Measurements from ENCODE around the gene TES.

The TES gene

DNA sequence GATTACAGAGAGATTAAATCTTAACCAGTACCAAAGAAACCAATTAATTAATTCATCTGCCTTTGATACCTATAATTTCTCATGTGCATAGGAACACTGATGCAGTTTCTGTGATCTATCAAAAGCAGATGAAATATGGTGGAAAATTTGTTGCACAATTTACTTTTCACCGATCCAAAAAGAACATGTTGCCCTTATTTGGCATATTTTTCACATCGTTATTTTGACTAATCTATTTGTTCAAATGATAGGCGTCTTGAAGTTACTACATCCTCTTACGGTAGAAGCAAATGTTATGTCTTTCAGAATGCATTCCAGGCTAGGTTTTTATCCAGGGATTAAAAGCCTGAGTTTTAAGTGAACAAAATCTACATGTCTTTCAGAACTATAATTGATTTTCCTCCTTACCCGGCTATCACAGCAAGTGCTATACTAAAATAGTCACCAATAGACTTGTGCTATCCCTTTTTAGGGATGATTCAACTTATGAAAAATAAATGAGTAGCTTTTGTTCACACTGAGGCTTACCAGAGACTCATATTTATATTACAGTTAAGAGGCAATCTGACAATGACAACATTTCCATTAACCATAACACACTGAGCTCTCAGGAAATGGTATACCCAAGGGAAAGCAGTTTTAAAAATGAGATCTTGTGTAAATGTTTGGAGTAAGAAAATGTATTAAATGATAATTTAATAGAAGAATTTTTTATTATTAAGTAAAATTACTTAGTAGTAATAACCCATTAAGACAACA lies 16.8 kb upstream of the TES start:
- in situ Hi-C loops (cut with MboI; ENCODE audit: low sequenced_read_pairs), result loop anchor here (25.0 kb wide), 1 partner anchor 619 kb away; no protein-coding TSS in a partner anchor

DNA sequence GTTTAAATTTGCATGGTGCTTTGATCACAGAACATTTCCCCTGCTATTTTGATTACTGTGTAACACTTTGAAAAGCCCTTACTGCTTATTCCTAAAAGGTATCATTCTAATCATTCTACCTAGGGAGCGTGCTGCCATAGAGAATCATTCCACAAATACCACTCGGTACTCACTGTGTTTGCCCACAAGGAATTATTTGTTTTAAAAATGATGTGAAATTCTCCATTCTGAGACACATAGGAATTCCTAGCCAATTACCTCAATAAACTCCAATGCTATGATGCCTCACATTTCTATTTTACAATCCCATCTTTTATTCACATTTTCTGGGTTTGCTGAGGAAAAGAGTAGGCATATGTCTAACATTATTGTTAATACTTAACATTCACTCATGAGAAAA lies 16.2 kb upstream of the TES start:
- in situ Hi-C loops (cut with MboI; ENCODE audit: low sequenced_read_pairs), result loop anchor here (25.0 kb wide), 1 partner anchor 618 kb away; no protein-coding TSS in a partner anchor

DNA sequence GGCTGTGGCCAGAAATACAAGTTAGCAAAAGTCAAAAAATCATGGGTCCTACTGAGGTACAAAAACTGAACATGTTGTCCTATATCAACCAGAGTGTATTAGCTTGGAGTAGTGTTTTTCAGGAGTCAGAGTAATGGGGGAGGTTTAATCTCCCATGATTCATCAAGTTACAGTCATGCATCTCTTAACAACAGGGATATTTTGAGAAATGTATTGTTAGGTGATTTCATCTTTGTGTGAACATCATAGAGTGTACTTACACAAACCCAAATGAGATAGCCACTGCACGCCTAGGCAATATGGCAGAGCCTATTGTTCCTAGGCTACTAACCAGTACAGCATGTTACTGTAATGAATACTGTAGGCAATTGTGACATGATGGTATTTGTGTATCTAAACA lies 14.9 kb upstream of the TES start:
- in situ Hi-C loops (cut with MboI; ENCODE audit: low sequenced_read_pairs), result loop anchor here (25.0 kb wide), 1 partner anchor 617 kb away; no protein-coding TSS in a partner anchor

DNA sequence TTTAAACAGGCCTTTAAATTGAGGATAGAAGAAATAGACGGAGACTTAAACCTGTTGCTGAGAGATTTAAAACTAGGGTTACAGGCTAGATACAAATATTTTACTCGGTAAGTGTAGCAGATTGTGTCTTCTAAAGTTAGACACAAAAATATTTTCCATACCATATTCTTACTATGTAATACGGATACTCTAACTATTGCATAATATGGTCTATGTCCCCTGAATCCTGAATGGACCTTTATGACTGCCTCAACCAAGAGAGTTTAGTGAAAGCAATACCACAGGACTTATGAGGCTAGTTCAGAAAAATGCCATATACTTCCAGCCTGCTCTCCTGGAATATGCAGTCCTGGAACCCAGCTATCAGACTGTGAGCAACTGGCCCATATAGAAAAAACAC lies 13.4 kb upstream of the TES start:
- in situ Hi-C loops (cut with MboI; ENCODE audit: low sequenced_read_pairs), result loop anchor here (25.0 kb wide), 1 partner anchor 615 kb away; no protein-coding TSS in a partner anchor

DNA sequence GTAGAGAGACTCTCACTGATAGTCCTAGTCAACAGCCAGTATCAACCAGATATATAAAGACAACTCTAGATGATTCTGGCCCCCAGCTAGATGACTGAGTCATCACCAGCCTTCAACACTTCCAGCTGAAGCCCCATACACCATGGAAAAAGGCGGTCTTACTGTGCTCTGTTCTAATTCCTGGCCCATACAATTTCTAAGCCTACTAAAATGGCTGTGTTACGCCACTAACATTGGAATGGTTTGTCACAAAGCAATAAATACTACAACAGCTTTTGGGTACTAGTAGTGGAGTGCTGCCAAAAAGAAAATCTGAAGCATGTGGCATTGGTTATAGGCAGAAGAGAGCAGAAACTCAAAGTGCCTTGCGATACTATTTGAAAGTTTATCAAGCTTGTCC lies 13.0 kb upstream of the TES start:
- in situ Hi-C loops (cut with MboI; ENCODE audit: low sequenced_read_pairs), result loop anchor here (25.0 kb wide), 1 partner anchor 615 kb away; no protein-coding TSS in a partner anchor

DNA sequence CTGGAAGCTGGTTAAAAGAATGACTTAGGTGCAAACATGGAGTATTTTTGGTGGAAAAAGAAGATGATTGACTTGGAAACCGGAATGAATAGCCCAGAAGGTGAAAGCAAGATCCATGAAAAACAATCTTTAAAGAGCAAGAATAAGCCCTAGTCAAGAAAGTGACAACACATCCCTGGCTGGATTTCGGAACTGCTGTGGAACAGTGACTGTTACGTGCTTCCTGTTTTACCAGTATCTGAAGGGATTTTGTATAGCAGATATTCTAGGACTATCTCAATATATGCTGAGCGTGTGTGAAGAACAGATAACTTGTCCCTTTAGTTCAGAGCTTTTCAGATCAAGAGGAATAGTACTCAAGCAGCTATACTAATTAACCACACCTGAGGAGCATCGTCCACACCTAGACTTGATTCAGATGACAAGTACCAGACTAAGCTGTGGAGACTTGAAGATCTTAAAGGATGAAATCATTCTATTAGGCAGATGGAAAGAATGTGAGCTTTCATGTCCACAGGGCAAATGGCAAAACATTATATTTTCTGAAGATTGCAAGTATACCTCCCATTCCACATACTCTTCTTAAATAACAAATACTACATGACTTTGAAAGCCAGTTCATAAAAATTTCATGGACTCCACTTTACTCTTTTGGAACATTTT lies 11.5 kb upstream of the TES start:
- in situ Hi-C loops (cut with MboI; ENCODE audit: low sequenced_read_pairs), result loop anchor here (25.0 kb wide), 1 partner anchor 613 kb away; no protein-coding TSS in a partner anchor

DNA sequence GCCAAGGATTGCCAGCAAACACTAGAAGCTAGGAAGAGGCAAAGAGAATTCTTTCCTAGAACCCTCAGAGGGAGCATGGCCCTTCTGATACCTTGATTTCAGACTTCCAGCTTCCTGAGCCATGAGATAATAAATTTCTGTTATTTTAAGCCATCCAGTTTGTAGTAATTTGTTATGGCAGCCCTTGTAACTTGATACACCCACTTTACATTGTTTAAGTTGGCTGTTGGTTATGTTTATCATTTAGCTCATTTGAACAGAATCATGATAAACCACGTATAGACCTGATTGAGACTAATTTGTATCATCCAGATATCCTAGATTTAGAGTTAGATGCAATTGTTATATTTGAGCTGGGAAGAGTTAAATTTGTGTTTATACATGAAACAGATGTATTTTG lies 9.4 kb upstream of the TES start:
- in situ Hi-C loops (cut with MboI; ENCODE audit: low sequenced_read_pairs), result no loop called here

DNA sequence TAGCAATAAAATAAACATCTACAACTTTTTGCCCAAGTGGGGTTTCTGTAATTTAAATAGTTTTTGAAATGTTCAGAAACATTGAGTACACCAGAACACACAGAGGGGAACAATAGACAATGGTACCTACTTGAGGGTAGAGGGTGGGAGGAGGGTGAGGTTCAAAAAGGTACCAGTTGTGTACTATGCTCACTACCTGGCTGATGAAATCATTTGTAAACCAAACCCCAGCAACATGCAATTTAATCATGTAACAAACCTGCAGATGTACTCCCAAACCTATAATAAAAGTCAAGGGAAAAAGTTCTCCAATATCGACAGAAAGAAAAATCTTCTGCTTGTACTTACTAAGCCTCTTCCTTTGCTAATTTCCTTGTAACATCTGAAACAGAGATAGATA lies 4.2 kb upstream of the TES start:
- in situ Hi-C loops (cut with MboI; ENCODE audit: low sequenced_read_pairs), result no loop called here

DNA sequence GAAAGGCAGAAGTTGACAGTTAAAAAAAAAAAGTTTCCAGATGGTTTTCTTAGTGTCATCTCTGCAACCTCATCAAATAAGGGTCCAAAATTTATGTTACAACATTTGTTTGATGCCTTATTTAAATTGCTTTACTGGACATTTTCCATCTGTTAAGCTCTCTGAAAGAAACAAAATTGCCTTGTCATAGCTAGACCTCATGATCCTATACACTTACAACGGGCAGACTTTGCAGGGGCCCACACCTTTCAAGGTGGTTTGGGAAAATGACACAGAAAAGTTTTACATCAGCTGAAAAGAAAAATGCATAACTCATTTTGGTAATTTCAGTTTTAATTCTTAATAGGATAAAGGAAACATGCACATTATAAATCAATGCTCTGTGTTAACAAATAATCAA lies 1.4 kb upstream of the TES start:
- in situ Hi-C loops (cut with MboI; ENCODE audit: low sequenced_read_pairs), result no loop called here

DNA sequence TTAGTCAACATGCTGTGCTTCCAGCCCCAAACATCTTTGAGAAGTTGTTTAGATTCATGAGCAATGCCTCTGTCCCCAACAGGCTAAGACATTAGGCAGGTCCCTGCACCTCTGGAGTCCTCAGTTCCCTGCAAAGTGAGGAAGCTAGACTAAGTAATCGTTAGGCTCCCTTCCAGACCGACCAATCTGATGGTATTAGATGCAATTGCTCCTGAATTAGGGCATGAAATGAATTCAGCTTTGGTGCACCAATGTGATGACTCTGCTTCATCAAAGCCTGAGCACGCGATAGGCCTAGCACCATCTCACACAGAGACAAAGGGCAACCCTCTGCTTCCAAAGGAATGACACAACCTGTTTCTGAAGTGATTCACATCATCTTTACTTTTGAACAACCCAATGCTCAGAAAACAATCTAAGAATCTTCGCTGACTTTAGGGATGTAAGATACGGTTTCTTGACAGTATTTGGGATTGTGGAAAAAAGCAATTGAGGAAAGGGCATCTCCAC lies 723 bp upstream of the TES start:
- in situ Hi-C loops (cut with MboI; ENCODE audit: low sequenced_read_pairs), result no loop called here

DNA sequence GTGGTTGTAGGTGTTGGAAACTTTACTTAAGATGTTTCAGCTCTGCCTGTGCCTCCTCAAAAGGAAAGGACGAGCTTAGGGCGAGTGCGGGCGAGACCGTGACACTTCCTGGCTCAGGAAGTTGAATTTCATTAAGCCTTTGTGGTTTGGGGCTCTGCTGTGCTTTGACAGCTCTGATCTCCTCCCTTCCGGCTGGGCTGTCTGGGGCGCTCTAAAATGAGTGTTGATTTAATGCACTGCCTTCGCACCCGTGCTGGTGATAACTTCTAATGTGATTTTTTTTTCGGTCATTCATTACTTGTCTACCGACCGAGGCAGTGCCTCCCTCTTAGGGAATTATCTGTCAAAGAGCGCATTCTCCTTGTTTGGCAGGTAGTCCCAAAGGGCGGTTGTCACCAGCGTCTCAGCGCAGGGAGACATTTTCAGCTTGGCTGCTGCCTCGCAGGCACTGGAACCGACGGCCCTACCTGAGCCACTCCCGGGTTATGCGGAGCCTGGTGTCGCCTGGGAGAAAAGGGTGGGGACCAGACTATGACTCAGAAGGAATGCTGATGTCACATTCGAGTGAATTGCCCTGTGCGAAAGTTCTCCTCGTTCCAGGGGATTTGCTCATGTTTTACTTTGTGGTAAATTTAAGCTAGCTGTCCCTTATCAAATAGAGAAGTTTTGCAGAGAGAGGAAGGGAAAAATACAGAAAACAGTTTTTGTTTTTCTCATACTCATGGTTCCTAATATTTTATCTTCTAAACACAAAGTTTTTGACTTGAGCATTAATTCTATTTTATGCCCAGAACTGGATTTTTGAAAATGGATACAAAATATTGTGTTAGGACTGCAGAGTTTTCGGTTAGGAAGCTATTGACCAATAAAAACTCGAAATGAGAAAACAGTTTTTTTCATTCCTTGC lies 920 bp downstream of the TES start:
- in situ Hi-C loops (cut with MboI; ENCODE audit: low sequenced_read_pairs), result no loop called here

DNA sequence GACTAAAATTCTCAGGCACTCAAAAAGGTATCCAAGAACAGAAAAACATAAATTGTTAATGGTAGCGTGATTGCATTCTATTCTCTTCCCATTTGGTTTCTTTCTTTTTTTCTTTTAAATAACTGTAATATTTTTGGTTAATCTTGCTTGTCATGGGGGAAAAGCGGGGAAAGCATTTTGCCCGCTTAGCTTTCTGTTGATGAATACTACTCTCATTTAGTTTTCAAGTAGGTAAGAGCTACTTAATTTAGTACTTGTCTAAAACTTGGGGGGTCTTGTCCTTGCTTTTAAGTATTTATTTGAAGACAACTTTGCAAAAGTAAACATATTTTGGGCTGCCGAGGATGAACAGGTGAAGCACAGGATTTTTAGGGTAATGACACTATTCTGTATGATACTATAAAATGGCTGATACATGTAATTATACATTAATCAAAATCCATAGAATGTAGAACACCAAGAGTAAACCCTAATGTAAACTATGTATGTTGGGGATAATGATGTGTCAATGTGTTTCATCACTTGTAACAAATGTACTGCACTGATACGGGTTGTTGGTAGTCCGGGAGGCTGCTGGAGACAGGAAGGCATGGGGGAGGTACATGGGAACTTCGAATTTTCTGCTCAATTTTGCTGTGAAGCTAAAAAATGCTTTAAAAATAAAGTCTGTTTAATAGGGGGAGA lies 1.7 kb downstream of the TES start:
- in situ Hi-C loops (cut with MboI; ENCODE audit: low sequenced_read_pairs), result no loop called here

DNA sequence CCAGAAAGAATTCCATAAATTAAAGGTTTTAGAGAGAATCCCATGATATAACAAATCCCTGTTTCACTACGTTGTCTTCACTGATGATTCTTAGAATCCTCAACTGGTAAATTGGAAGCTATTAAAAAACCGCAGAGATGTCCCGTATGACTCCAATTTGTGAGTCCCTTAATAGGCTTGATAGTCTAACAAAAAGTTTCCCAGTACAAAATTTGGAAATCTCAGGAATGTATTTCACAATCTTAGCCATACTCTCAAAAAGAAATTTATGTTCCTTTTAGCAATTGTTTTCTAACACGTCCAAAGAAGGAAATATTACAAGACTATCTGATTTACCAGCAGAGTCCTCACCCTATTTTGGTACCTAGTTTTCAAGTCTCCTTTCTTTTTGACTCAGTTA lies 2.5 kb downstream of the TES start:
- in situ Hi-C loops (cut with MboI; ENCODE audit: low sequenced_read_pairs), result no loop called here

DNA sequence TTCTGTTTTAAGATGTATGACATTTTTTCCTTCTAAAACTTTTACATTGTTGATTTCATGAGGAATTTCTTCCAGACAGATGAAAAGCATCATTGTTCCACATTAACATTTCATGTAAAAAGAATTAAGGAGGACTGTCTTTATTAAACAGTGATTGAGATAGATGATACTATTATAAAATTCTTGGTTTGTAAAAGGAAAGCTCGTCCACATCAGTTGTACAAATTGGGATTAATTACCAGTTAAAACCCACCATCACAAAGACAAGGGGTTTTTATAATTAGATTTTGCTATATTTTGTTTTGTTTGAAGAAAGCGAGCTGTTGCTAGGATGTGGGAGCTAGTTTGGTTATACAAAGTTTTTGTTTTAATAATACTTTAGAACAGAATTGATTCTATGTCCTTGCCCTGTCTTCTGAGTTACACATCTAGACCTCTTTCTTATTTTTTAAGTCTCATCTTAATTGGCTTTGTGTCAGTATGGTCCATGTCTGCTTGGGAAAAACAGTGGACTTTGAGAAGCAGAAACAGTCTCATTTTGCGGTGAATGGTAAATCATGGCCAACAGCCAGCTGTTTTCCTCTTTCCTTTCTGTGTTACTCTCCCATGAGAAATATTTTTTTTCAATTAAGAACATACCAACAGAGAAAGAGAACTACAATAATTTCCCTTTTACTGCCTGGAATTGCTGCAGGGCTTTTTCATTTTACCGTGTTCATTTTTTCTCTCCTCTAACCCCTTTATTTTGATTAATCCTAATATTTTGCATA lies 3.2 kb downstream of the TES start:
- in situ Hi-C loops (cut with MboI; ENCODE audit: low sequenced_read_pairs), result no loop called here

DNA sequence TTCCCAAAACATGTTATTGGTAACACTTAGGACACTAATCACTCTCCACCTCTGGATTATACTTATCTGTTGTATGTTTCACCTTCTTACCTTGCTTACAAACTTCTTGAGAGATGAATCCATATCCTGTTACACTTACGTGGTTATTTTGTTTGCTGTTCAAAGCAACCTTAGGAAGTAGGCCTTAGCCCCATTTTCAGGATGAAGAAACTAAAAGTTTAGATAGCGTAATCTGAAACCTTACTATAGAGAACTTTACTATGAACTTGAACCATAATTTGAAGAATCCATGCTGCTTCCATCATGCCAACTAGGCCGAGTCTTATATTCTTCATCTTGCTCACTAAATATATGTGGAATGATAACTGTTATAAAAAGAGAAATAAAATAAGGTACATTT lies 4.6 kb downstream of the TES start:
- in situ Hi-C loops (cut with MboI; ENCODE audit: low sequenced_read_pairs), result no loop called here

DNA sequence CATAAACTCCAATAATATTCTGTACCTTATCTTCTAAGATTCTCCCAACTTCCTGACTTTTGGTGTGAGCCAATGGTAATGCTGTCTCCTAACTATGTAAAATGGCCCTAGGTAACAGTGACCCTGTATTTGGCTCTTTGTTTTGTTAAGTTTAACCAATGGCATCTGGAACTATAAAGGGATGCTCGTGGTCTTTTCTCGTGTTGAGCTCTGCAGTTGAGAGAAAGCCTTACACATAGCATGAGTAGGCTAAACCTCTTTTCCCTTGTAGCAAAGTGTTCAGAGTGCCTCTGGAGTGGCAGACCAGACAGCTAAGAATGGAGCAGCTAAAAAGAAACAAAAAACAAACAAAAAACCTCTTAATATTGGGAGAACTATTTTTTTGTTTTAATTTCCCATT lies 5.2 kb downstream of the TES start:
- in situ Hi-C loops (cut with MboI; ENCODE audit: low sequenced_read_pairs), result no loop called here

DNA sequence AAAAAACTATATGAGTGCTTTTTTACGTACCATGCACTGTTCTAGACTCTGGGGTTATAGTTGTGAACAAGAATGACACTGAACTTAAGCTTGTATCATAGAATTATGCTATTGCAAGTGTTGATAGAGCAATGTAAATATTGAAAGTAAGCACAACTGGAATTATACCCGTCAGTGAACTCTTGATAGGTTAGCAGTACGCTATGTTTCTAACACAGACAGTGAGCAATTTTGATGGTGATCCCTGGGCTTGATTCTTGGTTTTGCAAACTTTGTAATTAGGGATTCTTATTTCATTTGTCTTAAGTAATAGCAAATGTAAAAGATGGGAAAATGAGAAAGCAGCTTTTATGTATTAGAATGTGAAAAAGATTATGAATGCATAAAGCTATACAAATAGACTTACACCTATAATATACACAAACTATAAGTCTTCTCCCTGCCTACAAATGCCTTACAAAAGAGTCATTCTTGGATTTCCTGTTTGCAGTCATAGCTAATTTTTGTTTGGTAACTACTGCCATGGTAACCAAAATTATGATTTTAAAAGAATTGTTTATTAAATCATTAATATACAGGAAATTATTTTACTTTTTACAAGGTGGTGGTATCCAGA lies 6.7 kb downstream of the TES start:
- in situ Hi-C loops (cut with MboI; ENCODE audit: low sequenced_read_pairs), result no loop called here

DNA sequence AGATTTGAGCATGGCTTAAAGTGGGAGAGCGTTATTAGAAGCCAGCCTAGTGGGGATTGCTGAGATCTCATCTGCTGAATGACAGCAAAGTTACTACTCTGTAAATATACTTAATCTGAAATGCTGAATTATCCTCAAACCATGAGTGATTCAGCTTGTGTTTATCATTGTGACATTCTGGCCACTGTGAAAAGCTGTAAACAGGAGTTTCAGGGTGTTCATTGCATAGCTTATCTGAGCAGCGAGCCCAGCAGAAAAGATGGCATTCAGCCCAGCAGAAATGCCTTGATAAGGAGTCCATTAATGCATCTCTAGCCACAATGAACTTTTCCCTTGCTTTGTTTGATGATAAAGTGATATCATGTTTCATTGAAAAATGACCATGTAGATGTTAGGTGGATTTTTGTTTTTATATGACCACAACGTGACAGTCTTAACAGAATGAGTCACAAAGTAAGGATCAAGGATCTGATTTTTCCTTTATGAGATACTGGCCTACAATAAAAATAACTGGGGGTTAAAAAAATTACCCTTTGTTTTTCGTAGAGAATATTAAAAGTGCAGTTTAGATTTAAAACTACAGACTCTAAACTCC lies 7.8 kb downstream of the TES start:
- in situ Hi-C loops (cut with MboI; ENCODE audit: low sequenced_read_pairs), result no loop called here

DNA sequence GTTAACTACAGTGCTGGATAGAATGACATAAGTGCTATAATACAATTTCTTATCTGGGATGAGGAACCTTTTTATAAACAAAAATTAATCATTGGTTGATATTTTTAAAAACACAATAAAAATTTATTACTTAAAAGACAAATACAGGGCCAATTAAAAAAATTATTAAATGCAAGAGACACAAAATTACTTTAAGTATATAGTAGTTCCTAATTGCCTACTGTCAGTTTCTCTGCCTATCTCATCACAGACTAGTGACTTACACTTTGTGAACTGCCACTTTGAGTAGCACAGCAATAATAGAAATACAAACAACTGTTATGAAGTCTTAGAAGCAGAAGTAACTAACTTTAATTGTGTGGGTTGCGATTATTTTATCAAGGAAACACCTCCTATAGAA lies 8.4 kb downstream of the TES start:
- in situ Hi-C loops (cut with MboI; ENCODE audit: low sequenced_read_pairs), result no loop called here
